Prostate gland (tissue), 2 donors: Measurements from ENCODE around the gene SP6.

Source experiments
- POLR2A ChIP-seq: fragments of 450-650 bp; IDR thresholded peaks from one replicate; pipeline ENCODE4 v1.6.1; 2016; ENCODE audit warnings: antibody characterized with exemption, mild to moderate bottlenecking
- TF ChIP-seq, protein P1 (sequence below), 4 experiments: fragments of 200-600 bp in 2 of 4; fragments of 450-650 bp in 2 of 4; sonication (generic) in 2 of 4; IDR thresholded peaks; 1 replicate in 3 of 4; 2 replicates in 1 of 4; pipeline ENCODE4 v1.5.1; 2016 to 2019; ENCODE audit warnings: antibody characterized with exemption in 4 of 4, mild to moderate bottlenecking in 2 of 4, moderate library complexity in 2 of 4

DNA sequence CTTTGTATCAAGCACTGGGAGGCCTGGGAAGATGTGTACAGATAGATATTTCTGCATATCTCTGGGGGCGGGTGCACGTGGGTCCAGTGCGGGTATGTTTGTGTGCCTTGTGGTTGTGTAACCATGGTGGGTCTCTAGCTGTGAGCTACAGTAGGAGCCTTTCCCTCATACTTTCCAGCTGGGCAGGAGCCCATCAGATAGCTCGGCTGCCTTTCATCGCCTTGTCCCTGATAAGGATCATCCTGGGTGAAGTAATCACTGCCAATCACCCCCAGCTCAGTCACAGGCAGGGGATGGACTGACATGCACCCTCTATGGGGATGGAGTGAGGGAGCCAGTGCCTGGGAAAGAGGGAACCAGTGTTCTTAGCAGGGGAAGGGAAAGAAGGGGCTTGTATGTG is 6.7 kb downstream of the SP6 start:
- TF ChIP-seq POLR2A, result no peak
- TF ChIP-seq, protein P1, sequence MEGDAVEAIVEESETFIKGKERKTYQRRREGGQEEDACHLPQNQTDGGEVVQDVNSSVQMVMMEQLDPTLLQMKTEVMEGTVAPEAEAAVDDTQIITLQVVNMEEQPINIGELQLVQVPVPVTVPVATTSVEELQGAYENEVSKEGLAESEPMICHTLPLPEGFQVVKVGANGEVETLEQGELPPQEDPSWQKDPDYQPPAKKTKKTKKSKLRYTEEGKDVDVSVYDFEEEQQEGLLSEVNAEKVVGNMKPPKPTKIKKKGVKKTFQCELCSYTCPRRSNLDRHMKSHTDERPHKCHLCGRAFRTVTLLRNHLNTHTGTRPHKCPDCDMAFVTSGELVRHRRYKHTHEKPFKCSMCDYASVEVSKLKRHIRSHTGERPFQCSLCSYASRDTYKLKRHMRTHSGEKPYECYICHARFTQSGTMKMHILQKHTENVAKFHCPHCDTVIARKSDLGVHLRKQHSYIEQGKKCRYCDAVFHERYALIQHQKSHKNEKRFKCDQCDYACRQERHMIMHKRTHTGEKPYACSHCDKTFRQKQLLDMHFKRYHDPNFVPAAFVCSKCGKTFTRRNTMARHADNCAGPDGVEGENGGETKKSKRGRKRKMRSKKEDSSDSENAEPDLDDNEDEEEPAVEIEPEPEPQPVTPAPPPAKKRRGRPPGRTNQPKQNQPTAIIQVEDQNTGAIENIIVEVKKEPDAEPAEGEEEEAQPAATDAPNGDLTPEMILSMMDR (IDR thresholded peaks at IDR 0.05), result no peak
